DND-41 (cell line): ENCODE measurements around the gene ST6GALNAC2.

ENCODE experiments used
- CTCF ChIP-seq: IDR thresholded peaks from 2 replicates; pipeline ENCODE4 v1.5.1; 2012; ENCODE audit warnings: borderline replicate concordance, low read length, moderate library complexity, mild to moderate bottlenecking; ENCODE audit not compliant: poor library complexity, severe bottlenecking; ENCODE audit errors: extremely low read depth
- EZH2 ChIP-seq: IDR thresholded peaks from 3 replicates; pipeline ENCODE4 v1.6.1; 2012; ENCODE audit warnings: borderline replicate concordance, low read depth, mild to moderate bottlenecking, moderate library complexity, low read length, inconsistent platforms; ENCODE audit not compliant: severe bottlenecking

GRCh38 chr17:76611758-76612157 is 26.1 kb upstream of the ST6GALNAC2 start:
- TF ChIP-seq EZH2 (no peak), CTCF (no peak)
